GM08714 (cell line): Measurements from ENCODE around the gene KIAA1671.

Source experiments
- H3K4me3 ChIP-seq: fragments of 200-500 bp; sonication (Bioruptor generic); 2 replicates; pipeline ENCODE4 v1.5.1; 2014; ENCODE audit warnings: mild to moderate bottlenecking, low read length, inconsistent platforms
- ZNF274 ChIP-seq: IDR thresholded peaks from 2 replicates; pipeline ENCODE4 v1.6.1; 2012; ENCODE audit warnings: mild to moderate bottlenecking, low read depth, low read length

KIAA1671 gene

DNA sequence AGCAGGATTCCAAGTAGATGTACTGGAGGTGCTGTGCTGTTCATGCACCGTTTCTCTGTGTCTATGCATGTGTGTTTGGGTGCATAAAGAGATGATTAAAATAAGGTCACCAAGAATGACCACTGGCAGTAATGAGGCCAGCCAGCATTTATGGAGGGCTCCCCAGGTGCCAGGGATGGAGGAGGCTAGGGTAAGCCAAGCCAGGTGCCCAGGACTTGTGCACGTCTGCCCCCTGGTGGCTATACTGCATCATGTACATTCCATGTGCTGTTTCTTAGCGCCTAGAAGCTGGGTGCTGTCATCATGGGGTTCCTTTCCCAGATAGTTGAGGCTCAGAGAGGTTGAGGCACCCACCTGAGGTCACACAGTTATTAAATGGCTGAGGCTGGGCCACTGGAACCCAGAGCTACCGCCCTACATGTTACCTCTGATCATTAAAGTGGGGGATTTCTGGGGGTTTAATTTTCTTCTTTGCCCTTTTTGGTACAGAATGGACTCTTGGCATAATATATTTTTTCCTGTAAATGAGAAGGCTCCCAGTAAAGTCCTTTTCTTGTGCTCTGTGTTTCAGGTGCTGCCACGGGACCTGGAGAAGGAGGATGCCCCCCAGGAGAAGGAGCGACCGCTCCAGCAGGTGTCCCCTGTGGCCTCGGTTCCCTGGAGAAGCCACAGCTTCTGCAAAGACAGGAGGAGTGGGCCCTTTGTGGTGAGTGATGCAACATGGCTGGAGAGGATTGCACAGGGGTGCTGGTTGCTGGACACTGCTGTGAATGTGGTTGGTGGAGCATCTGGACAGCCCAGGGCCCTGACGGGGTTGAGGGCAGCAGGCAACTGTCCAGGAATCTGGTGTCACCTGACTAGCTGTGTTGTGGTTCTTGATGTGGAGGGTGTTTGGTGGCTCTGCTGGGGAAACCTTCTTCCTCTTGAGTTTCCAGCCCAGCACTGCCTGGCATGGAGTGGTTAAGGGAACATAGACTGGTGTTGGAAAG is 96.4 kb downstream of the KIAA1671 start:
- H3K4me3 ChIP-seq = no peak overlapping the region
- no peak for TF ChIP-seq ZNF274

DNA sequence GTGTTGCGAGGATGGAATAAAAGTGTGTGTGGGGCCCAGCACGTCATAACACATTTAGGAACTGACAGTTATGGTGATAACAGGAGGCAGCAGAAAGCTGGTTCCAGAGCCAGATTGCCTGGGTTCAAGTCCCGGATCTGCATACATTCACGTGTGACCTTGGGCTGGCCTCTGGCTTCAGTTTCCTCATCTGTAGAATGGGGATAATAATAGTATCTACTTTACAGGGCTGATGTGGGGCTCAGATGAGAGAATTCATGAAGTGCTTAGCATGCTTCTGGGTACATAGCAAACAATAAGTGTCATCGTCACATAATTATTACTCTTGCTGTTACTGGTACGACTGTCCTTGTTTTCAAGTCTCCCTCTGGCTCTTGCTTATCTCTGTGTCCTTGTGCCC is 97.3 kb downstream of the KIAA1671 start:
- no peak for TF ChIP-seq ZNF274
- H3K4me3 ChIP-seq = no peak overlapping the region

DNA sequence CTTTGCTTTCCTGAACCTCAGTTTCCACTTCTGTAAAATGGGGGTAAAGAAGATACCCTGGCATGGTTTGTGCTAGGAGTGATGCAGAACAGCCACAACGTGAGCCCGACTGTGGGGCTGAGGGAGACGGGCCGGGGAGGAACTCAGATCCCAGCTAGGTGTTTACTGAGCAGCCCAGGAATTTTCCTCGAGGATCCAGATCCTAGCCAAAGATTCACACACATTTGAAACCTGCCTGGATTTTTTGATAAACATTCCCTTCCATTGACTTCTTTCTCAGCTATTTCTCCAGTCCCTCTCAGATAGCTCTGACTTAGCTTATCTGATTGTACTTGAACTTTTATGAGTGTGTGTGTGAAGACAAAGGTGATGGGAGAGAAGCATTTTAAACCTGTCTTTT is 98.0 kb downstream of the KIAA1671 start:
- H3K4me3 ChIP-seq = no peak overlapping the region
- TF ChIP-seq ZNF274 = no peak

DNA sequence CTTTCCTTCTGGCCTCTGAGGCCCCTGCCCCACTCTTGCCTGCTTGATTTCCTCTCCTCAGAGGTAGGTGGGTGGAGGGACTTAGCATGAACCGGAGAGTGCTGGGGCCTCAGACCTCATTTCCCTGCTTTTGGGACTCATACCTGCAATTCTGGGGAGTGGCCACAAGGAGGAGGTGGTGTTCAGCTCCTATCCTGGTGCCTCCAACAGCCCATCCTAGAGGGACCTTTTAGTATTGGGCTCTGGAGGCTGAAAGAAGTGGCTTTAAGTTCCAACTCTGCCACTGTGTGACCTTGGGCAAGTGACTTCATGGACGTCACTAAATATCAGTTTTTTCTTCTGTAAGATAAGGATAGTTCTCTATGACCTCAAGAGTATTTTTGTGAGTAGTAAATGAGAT is 98.6 kb downstream of the KIAA1671 start:
- H3K4me3 ChIP-seq = no peak overlapping the region
- no peak for TF ChIP-seq ZNF274

DNA sequence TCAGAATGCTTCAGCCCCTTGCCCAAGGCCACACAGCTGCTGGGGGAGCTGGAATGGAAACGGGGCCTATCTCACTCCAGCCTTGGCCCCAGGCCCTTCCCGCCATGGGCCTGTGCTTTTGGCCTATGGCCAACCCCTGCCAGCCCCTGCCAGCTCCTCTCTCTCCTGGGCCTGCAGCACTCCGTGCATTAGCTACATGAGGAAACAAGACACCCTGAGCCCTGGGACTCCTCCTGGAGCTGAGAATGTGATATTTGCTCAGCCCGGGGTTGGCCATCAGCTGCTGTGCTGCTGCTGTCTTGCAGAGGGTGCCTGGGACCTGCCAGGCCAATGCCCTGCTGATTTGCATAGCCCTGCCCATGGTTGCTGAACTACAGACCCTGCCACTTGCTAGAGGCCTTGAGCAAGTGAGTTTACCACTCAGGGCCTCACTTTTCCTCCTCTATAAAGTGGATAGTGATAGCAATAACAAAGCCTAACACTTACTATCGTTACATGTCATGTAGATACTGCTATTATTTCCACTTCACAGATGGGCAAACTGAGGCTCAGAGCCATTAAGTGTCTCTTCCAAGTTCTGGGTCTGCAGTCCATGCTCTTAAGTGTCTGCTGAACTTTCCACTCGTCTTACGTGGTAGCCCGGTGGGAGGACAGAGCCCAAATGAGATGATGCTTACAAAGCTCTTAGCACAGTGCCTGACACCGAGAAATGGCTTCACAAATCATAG is 99.6 kb downstream of the KIAA1671 start:
- no peak overlapping the region for H3K4me3 ChIP-seq
- no peak for TF ChIP-seq ZNF274

DNA sequence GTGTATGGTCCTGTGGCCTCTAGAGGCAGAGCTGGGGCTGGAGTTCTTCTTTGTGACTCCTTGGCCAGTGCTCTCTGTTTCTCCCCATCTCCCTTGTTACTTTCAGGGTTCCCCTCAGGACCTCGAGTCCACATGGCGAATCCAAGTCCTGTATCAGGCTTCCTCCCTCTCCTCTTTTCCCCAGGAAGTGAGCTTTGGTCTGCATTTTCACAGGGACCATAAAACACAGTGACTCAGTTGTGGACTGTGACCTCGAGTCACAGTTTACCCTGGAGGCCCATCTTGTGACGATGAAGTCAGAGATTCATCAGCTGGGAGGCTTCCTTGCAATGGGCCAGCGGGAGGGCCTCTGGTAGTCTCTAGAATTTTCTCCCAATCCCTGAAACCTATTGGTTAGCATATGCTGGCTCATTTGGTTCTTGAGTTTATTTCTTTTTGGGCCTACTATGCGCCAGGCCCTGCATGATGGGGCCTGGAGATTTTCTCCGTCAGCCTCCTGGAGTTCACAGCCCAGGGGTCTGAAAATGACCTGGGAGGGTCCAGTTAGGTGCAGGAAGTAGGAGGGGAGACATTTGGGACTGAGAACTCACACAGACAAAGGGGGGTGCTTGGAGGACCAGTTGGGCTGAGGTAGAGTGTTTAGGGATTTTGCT is 100.8 kb downstream of the KIAA1671 start:
- no peak for TF ChIP-seq ZNF274
- H3K4me3 ChIP-seq = no peak overlapping the region

DNA sequence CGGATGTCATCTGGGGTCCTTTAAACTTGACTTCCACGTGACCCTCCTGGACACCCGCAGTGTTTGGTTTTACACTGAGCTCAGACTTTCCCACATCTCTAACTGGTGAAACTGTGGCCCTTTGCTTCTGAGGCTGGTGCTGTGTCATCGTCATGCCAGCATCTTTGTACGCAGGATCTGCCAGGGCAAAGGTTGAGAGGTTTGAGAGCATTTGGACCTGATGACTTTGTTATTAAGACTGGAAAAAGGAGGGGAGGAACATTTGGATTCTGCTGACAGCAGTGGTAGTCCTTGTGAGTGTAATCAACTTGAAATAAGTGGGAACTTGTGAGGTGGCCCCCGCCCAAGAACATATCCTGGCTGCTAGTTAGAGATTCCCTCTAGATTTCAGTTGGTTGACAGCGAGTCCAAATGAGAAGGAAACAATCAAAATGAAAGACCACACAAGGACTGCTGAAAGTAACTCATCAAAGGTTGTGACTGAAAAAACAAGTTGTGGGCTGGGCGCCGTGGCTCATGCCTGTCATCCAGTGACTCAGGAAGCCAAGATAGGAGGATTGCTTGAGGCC is 102.5 kb downstream of the KIAA1671 start:
- H3K4me3 ChIP-seq = no peak overlapping the region
- TF ChIP-seq ZNF274 = no peak

DNA sequence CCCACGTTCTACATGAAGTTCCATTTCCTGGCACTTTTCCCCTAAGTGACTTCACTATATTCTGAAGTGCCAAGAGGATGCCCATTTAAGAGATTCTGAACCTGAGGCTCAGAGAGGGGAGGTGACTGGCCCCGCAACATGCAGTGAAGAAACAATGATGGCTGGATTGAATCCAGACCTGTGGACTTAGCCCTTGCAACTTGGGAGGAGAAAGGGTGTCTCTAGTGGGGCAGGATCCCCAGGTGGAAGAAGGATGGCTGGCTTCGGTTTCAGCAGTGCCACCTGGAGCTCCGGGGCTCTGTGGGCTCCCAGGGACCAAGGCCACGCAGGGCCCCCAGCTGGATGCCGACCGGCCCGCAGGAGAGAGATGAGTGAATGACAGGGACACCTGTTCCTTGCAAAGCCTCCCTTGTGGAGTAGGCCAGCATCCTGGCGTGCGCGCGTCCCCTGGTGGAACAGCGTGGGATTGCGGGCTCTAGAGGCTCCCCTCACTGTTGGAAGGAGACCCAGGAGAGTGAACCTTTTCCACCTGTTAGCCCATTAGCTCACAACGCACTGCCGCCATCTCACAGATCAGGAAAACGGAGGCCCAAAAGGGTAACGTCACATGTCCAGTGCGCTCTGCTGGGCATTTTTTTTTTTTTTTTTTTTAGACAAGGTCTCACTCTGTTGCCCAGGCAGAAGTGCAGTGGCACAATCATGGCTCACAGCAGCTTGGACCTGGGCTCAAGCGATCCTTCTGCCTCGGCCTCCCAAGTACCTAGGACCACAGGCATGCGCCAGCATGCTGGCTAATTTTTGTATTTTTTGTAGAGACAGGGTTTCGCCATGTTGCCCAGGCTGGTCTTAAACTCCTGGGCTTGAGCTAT is 104.7 kb downstream of the KIAA1671 start:
- no peak overlapping the region for H3K4me3 ChIP-seq
- TF ChIP-seq ZNF274 = no peak

DNA sequence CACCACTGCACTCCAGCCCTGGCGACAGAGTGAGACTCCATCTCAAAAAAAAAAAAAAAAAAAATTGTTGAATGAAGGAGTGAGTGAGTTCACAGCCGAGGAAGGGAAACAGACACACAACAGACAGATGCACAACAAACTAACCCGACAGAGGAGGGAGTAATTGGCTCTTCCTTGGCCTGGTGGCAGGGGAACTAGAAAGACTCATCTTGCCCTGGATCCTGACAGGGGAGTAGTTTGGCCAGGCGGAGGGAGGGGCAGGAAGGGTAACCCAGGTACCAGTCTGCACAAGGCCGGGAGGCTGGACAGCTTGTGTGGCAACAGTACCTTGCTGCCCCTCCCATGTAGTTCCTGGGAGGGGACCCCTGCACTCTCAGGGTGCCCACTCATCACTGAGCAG is 106.9 kb downstream of the KIAA1671 start:
- H3K4me3 ChIP-seq = no peak overlapping the region
- no peak for TF ChIP-seq ZNF274

DNA sequence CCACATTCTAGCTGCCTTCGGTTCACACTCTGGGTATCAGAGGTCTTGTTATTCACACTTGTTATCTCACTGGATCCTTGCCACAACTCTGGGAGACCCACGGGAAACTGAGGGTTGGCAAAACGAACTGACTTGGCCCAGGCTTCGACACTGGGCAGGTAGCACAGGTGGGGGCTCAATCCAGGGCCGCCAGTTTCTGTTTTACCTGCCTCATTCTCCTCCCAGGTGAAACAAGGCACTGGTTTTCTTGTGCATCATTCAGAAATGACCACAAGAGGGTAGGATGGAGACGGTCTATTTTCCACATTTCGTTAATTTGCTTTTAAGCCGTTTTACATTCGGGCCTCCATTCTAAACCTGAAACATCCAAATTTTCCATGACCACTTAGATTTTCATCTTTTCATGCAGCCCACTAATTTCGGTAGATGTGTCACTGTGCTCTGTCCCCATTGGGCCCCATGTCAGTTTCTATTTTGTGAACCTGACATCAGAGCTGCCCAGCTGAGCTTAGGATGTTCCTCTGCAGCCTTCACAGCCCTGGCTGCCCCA is 108.1 kb downstream of the KIAA1671 start:
- no peak for TF ChIP-seq ZNF274
- no peak overlapping the region for H3K4me3 ChIP-seq

DNA sequence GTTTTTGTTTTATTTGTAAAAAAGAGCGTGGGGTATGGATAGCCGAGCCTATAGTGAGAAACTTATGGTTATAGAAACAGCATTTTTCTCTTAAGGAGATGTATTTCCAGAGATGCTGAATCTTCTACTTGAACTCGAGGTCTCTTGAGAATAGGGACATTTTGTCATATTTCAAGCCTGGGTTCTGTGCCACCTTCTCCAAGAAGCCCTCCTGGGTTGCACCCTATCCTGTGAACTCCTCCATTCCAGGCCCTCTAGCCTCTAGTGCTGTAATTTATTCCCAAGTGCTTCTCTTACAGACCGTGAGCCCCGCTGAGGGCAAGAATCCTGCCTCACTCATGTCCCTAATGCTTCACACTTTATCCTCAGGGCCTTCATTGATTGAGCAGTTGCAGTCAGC is 108.6 kb downstream of the KIAA1671 start:
- no peak for TF ChIP-seq ZNF274

DNA sequence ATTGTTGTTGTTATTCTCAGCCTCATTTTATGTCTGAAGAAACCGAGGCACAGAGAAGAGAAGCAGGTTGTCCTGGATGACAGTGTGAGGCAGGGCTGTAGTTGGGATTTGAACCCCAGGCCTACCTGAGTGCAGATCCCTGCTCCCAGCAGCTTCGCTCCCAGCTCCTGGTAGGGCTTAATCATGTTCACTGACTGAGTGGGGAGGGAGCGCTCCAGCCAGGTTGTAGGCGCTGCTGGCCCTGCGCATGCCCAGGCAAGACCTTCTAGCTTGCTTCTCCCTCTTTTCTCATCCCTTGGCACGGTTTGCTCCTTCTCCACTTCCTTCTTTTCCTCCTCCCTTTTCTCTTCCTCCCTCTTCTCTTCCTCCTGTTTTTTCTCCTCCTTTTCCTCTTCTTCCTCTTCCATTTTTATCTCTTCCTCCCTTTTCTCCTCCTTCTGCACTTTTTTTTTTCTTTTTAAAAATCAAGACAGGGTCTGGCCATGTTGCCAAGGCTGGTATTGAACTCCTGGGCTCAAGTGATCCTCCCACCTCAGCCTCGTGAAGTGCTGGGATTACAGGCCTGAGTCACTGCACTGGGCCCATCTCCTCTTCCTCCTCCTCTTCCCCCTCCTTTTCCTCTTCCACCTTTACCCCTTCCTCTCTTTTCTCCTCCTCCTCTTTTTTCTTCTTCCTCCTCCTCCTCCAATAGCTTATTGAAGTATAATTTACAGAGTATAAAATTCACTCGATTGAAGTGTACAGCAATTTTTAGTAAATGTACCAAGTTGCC is 109.3 kb downstream of the KIAA1671 start:
- TF ChIP-seq ZNF274 = no peak
- no peak overlapping the region for H3K4me3 ChIP-seq

More for the DNA sequence above, 108.6 kb downstream of the KIAA1671 start:
- no peak overlapping the region for H3K4me3 ChIP-seq
